ENCODE measurements around the gene MINPP1. TPM values are rescaled to one million over a fixed set of nuclear protein-coding genes. Genes with fewer than 3 reads are reported as not detected.

Gene MINPP1
- total RNA-seq, 2 donors from 2014 or later = 28.2 to 34.3 TPM

DNA sequence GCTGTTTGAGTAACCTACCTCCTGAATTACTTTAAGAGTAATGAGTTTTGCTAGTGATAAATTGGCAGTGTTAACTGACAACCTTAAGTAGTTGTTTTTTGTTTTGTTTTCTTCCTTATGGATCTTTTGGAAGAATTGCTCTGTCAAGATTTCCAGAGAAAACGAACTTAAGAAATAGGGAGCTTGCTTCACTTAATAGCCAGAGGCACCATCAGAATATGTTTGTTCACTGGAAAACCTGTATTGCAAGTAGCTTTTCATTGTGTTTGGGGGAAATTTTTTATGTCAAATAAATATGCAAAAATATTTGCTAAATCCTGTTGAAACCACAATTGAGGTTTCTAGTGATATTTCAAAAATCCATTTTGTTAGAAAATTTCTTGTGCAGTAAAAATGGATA, 89.5 kb downstream of the MINPP1 start:
- ATAC-seq (no peak), DNase-seq (no peak)
- intact Hi-C loops (cut with DNase I, micrococcal nuclease) = no loop called here

- intact Hi-C loops (cut with DNase I, micrococcal nuclease) = no loop called here
- DNase-seq (no peak), ATAC-seq (no peak)
These were observed 90.2 kb downstream of the MINPP1 start for GRCh38 chr10:87594864-87595263.

DNA sequence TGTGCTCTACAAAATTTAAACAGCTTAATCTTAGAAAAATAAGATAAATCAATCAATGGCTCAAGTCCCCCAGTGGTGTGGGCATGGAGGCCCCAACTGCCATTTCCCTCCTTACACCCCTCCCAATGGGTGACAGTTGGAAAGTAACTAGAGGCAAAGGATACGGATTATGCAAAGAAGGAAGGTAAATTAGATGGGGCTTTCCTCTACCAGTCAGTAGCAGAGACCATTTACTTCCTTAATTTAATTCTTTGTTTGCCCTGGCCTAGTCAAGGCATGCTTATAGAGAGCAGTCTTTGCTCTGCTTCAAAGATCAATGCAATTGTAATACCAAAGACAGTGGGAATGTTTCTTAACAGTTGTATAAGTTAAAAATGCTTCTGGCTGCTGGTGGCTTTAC, 91.7 kb downstream of the MINPP1 start:
- DNase-seq (no peak), ATAC-seq (peak; percentile 89)
- intact Hi-C loops (cut with DNase I, micrococcal nuclease) = no loop called here

- ATAC-seq = no peak
- DNase-seq = no peak
- intact Hi-C loops (cut with DNase I, micrococcal nuclease) = no loop called here
These were observed 94.0 kb downstream of the MINPP1 start for GRCh38 chr10:87598700-87599099.

- DNase-seq = no peak
- no peak for ATAC-seq
These were observed 95.9 kb downstream of the MINPP1 start for GRCh38 chr10:87600581-87600980.

More at GRCh38 chr10:87600581-87600980, 95.9 kb downstream of the MINPP1 start:
- intact Hi-C loops (cut with DNase I, micrococcal nuclease) = no loop called here

Small RNA genes lying within 50 kb of the gene (microRNA-seq; reads per million reads assigned to microRNA genes)
- gene MIR4678 = 0 reads per million in 2 donors

Other genes starting within 250 kb of the MINPP1 start
- 1 to 10 TPM; 5.1 to 7.1 TPM for gene NUTM2D, start 147.1 kb upstream of the MINPP1 start, total RNA-seq
- 100 to 1,000 TPM; 219 to 322 TPM for gene PAPSS2, start 155.0 kb downstream of the MINPP1 start, total RNA-seq